ENCODE data around the gene CCDC170.
"Not testable (repeated sequence)": the region's sequence is repeated elsewhere in the genome, so short reads cannot be mapped to it uniquely, and the experiment has no call there.

CCDC170 gene

GRCh38 chr6:151494936-151495320 is 1.1 kb downstream of the CCDC170 start:
- DNase-seq: no peak

- no peak for DNase-seq
These were observed 1.6 kb downstream of the CCDC170 start for GRCh38 chr6:151495380-151495779.

- DNase-seq: peak; percentile 25
These were observed 4.1 kb downstream of the CCDC170 start for GRCh38 chr6:151497905-151498304.

DNA sequence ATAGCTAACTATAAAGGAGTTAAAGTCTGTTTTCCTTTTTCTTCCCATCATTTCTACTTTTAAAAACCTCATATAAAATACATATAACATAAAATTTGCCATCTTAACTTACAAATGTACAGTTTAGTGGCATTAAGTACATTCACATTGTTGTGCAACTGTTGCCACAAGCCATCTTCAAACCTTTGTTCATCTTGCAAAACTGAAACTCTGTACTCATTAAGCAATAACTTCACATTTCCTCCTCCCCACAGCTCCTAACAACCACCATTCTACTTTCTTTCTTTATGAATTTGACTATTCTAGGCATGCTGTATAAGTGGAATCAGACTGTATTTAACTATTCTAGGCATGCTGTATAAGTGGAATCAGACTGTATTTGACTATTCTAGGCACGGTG is 4.5 kb downstream of the CCDC170 start:
- DNase-seq: peak; percentile 78

DNA sequence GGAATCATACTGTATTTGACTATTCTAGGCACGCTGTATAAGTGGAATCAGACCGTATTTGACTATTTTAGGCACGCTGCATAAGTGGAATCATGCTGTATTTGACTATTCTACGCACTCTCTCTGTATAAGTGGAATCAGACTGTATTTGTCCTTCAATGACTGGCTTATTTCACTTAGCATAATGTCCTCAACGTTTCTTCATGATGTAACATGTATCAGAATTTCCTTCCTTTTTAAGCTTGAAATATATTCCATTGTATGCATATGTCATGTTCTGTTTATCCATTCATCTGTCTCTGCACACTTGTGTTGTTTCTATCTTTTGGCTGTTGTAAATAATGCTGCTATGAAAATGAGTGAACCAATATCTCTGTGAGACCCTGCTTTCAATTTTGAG is 5.7 kb downstream of the CCDC170 start:
- DNase-seq: no peak

GRCh38 chr6:151501511-151502136 is 7.8 kb downstream of the CCDC170 start:
- DNase-seq: no peak

GRCh38 chr6:151502499-151502898 is 8.7 kb downstream of the CCDC170 start:
- DNase-seq: no peak

DNA sequence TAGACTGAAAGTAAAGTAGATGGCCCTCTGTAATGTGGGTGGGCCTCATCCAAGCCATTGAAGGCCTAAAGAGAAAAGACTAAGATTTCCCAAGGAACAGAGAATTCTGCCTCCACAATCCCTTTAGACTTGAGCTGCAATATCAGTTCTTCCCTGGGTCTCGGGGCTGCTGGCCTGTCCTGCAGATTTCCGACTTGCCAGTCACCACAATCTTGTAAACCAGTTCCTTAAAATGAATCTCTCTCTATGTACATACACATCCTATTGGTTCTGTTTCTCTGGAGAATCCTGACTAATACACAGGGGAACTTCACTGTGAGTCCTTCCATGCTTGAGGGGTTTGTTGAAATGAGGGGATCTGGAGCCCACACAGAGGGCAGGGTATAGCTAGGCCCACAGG is 12.9 kb downstream of the CCDC170 start:
- no peak for DNase-seq

GRCh38 chr6:151509048-151509447 is 15.2 kb downstream of the CCDC170 start:
- no peak for DNase-seq

DNA sequence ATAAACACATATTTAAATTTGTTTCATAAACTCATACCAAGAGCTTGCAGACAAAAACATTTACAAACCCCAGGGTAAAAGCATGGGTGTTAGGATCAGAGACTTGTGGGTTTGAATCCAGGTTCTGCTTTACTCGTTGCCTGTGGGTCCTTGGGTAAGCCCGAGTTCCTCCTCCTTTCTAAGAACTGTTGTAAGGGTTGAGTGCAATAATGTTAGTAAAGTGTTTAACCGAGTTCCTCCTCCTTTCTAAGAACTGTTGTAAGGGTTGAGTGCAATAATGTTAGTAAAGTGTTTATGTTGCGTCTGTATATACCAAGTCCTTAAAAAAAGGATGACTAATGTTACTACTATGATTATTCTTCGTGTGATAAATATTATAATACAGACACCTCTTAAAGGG is 18.7 kb downstream of the CCDC170 start:
- peak; percentile 78 for DNase-seq

DNA sequence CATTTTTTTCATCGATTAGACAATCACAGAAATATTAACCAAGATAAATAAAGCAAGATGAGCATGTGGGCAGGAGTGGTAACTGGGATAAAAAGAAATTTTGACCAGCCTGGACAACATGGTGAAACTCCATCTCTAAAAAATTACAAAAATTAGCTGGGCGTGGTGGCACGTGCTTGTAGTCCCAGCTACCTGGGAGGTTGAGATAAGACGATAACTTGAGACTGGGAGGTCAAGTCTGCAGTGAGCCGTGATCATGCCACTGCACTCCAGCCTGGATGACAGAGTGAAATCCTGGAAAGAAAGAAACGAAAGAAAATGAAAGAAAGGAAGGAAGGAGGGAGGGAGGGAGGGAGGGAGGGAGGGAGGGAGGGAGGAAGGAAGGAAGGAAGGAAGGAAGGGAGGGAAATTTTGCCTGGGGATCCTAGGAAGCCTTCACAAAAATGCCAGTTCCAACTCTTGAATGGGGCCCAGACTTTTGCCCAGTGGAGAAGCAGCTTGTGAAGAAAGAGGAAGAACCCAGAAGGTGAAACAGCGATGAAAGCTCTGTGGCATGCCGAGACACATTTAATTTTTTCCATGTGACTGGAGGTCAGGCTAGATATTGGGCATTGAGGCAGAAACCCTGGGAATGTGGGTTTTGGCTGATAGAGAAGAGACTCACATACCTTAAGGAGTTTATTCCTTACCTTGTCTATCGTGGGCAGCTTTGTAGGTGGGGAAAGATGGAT is 20.3 kb downstream of the CCDC170 start:
- peak; percentile 35 for DNase-seq

GRCh38 chr6:151518992-151519391 is 25.2 kb downstream of the CCDC170 start:
- not testable (repeated sequence) for DNase-seq

GRCh38 chr6:151523034-151523433 is 29.2 kb downstream of the CCDC170 start:
- DNase-seq: no peak

- DNase-seq: peak; percentile 33
These were observed 30.2 kb downstream of the CCDC170 start for GRCh38 chr6:151524059-151524458.

DNA sequence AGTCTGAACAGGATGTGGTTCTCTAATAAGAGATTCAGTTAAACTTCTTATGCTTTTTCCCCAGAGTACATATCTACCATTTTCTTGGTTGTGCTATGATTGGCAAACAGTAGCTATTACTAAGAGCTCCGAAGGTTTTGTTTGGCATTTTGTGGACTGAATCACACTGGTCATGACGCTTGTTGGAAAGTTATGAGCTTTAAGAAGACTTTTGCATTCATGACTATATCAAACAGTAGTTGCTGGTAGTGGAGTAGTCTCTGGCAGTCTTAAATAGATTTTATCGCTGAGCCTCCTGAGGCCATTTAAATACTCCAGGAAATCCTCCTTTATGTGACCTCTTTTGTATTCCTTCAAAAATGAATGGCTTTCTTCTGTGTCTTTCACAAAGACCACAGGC is 40.8 kb downstream of the CCDC170 start:
- no peak for DNase-seq

- no peak for DNase-seq
These were observed 41.8 kb downstream of the CCDC170 start for GRCh38 chr6:151535476-151536187.

- no peak for DNase-seq
These were observed 42.3 kb downstream of the CCDC170 start for GRCh38 chr6:151536188-151536479.

DNA sequence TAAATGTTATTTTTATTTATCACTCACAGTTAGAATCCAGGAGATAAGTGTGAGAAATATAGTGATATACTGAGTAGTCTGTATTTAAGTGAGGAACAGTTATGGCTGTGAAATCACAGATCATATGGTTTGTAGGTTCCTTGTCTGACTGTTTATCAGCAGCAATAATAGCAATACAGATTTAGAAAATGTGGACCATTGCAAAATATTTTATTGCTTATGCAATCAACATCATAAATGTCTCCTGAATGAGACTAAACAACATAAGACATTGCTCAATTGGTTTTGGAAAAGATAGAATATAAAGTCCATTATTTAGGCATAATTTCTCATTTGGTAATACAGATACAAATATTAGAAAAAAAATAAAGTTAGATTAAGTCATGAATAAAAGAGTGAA is 43.7 kb downstream of the CCDC170 start:
- DNase-seq: no peak

GRCh38 chr6:151539506-151540268 is 45.9 kb downstream of the CCDC170 start:
- no peak for DNase-seq

GRCh38 chr6:151544453-151544852 is 50.6 kb downstream of the CCDC170 start:
- DNase-seq: no peak

DNA sequence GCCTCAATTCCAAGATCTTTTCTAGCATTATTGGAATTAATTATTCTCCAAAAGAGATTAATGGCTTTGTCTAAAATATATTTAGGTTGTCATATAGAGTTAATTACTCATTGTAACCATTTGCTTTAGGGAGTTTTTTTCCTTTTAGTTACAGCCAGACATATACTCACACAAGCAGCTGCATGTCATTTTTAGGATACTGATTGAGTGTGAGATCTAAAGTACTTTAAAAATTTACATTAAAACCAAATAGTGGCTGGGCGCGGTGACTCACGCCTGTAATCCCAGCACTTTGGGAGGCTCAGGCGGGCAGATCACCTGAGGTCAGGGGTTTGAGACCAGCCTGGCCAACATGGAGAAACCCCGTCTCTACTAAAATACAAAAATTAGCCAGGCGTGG is 51.1 kb downstream of the CCDC170 start:
- DNase-seq: not testable (repeated sequence)

DNA sequence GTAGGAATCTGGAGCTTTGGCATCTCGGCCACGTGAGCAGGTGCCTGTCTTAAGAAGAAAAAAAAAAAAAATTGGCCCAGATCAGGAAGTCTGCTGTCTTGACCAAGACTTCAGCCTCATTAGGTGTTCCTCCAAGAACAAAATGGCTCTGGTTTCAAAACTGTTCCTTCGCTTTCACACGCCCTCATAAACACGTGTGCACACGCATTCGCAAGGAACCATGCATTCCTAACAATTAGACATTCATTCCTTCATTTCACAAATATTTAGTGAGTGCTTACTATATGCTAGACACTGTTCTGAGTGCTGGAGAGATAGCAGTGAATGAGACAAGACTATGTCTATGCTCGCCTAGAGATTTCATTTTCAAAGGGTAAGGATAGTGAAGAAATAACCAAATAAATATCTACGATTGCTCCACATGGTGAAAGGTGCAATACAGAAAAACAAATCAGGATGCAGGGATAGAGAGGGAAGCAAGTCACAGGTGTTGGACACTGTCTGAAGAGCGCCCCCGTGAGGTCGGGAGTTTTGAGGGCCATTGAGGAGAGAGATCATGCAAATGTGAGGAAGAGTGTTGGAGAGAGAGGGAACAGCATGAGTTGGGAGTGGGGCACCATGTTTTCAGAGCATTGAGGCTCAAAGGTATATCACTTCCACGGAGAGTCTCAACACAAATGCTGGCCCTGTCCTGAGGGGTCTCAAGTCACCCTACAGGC is 53.3 kb downstream of the CCDC170 start:
- no peak for DNase-seq

DNA sequence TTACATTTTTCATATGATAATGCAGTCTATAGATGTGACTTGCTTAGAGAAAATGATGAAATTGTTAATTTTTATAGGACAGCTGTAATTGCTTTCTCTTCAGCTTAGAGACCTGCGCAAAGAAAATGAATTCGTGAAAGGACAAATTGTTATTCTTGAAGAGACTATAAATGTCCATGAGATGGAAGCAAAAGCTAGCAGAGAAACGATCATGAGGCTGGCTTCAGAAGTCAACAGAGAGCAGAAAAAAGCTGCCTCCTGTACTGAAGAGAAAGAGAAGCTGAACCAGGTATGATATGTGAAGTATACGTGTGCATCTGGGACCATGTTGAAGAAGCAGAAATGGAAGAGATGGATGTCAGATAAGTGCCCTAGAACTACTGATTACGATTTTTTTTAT is 54.4 kb downstream of the CCDC170 start:
- DNase-seq: no peak
